GM21423 (cell line): ENCODE results near the gene NRDC.
"Not testable (repeated sequence)": the region's sequence is repeated elsewhere in the genome, so short reads cannot be mapped to it uniquely, and the experiment has no call there.

Experiments
- ATAC-seq: cut with Tn5 transposase; IDR thresholded peaks from one replicate; pipeline ENCODE4 v1.9.1; 2021; ENCODE audit warnings: mild to moderate bottlenecking, moderate library complexity; ENCODE audit not compliant: unreplicated experiment

Gene NRDC

GRCh38 chr1:51878616-51879336, at the start of gene NRDC:
Gene NRDC, minus strand, starts transcription at chr1:51878727. Its CDS starts 112 bp downstream, at chr1:51878615.
- ATAC-seq, result peak; percentile 96

- ATAC-seq, result no peak
Observed at GRCh38 chr1:51927029-51927428, 48.5 kb upstream of the NRDC start.

DNA sequence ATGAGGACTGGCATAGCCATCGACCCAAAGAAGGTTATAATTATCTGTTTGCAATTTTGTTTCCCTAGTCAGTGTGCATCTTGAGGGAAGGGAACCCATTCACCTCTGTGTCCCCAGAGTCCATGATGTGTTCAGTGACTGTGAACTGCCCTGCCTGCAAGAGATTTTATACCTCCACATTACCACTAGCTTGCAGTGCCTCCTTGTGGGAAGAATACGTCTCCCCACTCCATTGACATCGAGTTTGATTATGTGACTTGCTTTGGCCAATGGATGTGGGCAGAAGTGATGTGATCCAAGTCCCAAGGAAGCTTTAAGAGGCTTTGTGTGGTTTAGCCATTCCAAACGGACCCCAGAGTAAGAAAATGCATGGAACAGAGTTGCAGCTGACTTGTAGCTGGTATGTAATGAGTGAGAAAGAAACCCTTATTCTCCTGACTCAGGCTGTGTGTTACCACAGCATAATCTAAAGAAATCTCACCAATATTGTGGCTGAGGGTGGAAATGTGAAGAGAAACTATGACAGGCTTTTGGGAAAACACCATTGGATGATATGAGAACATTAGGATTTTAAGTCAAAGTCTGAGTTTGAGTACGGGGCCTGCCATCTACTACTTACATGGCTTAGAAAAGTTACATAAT, 47.8 kb upstream of the NRDC start:
- ATAC-seq, result no peak

- ATAC-seq, result no peak
Observed at GRCh38 chr1:51924455-51924854, 45.9 kb upstream of the NRDC start.

DNA sequence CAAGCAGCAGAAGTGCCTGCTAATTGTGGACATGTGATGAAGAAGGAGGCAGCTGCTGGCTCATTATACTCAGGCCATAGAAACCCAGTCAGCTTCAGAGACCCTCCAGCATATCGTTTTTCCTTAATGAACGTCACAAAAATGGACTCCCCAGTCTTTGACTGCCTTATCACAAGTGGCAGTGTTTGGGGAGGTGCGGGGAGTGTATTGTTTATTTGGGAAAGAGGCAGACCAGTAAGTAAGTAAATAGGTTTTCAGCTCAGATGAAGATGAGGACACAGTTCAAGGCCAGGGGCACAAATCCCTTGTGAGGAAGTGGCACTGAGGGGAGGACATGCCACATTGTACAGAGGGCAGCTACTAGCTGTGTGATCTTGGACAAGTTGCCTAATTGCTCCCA, 43.5 kb upstream of the NRDC start:
- no peak for ATAC-seq

GRCh38 chr1:51920130-51920529, 41.6 kb upstream of the NRDC start:
- ATAC-seq, result no peak

- no peak for ATAC-seq
Observed at GRCh38 chr1:51919684-51920083, 41.2 kb upstream of the NRDC start.

DNA sequence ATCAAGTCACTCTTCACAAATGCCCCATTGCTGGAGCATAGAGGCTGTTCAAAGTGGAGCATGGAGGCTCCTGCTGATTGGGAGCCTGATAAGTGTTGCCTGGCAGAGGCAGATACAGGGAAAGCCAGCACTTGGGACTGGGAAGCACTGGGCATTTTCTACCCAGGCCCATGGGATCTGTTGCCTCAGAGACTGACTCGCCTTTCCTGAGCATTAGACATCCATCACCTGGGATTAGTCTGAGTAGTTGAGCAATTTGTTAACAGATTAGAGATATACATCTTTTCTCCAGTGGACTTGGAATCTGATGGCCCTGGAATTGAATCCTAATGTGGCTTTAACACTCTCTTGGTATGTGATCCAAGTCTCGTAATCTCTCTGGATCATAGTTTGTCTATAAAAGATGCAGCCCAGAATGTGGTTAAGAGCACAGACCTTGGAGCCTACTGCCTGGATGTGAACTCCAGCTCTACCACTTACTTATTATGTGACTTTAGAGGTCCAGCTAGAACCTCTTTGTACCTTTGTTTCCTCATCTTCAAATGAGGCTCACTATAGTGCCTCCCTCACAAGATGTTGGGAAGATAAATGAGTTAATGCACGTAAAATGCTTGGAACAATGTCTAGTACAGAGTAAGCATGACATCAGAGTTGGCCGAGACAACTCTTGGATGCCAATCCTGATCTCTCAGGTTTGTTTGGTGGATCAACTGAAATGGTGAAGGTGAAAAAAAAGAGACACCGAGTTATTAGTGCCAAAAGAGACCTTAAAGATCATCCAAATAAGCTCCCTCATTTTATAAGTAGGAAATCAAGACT, 38.3 kb upstream of the NRDC start:
- ATAC-seq, result no peak

- no peak for ATAC-seq
Observed at GRCh38 chr1:51915951-51916350, 37.4 kb upstream of the NRDC start.

- ATAC-seq, result no peak
Observed at GRCh38 chr1:51912881-51913280, 34.4 kb upstream of the NRDC start.

- ATAC-seq, result no peak
Observed at GRCh38 chr1:51910221-51911000, 31.9 kb upstream of the NRDC start.

DNA sequence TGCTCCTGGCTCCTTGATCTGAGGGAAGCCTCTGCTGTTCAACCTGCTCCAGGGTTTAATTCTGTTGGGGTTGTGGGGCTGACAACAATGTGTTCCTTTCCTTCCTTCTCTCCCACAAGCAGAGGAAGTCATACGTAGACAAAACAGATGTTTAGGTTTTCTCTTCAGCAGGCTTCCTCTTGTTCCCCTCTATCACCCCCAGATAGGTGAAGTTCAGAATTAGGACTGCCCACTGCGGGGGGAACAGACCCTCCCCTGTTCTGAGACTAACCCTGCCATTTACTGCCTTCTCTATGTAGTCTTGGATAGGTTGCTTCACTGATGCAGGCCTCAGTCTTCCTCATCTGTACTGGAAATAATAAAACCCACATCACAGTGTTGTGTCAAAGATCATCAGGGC, 30.0 kb upstream of the NRDC start:
- ATAC-seq, result no peak

DNA sequence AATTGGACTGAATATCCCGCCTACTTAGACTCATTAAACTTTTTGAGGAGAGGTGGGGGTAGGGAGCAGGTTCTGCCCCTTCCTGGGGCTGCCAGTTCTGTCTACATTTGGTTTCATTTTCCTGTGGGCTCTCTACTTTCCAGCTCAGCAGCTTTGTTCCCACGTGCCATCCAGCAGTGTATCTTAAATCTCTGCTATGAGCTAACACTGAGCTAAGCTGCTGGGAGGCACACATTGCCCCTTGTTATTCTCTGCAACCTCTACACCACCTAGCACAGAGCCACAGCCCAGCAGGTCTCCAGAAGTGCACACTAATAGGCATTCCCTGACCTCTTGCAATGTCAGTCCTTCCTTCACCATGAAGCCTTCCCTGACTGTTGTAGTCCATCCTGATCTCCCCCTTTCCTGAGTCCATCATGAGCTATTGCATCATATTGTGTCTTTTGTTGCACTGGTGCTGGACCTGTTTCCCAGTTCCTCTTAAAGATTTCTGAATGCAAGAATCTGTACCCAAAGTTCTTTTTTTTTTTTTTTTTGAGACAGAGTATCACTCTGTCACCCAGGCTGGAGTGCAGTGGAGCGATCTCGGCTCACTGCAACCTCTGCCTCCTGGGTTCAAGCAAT, 28.7 kb upstream of the NRDC start:
- no peak for ATAC-seq

DNA sequence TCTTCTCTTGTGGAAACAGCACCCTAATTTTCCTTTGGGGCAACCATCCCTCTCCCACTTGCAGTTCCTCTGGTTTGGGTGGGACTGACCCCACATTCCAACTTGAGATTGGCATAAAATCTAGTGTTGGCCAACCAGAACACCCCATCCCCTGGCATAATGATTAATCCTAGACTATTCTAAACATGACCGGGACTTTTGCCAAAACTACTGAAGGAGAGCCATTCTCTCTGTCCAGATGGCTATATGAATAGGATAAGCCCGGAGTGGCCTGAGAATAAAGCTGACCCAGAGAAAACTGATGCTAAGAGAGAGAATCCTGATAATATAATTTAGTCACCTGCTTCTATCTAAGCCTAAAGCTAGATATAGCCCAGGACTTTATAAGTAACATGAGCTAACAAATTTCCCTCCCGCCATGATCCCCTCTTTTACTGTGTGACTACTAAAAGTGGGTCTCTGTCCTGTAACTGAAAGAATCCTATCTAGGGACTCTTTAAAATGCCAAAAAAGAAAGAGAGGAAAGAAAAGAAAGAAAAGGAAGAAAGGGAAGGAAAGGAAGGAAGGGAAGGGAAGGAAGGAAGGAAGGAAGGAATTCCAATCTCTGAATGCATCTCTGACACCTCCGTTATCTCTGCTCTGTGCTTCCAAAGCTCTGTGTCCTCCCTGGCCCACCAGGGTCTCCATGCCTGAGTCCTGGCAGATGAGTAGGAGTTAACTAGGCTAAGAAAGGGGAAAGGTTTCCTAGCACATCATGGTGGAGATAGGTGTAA, 28.0 kb upstream of the NRDC start:
- ATAC-seq, result no peak

DNA sequence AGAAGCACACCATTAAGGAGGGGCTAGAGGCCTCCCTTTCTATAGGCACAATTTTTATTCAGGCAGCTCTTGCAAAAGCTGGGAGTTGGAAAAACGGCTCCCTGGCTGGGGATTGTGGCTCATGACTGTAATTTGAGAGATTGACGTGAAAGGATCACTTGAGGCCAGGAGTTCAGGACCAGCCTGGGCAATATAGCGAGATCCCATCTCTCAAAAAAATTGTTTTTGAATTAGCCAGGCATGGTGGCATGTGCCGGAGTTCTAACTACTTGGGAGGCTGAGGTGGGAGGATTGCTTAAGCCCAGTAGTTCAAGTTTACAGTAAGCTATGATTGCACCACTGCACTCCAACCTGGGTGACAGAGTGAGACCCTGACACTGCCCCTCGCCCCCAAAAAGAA, 23.9 kb upstream of the NRDC start:
- ATAC-seq, result no peak

DNA sequence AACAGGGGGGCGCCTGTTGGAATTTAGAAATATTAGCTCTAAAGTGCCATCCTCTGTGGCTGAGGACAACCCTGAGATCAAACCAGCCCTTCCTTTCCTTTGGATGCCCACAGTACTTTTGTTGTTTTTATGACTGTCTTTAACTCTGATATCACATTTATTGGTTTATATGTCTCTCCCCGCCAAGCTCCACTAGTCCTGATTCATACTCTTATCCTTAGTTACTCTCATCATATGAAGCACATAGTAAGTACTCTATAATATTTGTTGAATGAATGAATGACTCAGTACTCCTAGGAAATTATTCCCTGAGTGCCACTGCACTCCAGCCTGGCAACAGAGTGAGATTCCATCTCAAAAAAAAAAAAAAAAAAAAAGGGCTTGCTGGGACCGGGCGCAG, 22.6 kb upstream of the NRDC start:
- ATAC-seq, result no peak

DNA sequence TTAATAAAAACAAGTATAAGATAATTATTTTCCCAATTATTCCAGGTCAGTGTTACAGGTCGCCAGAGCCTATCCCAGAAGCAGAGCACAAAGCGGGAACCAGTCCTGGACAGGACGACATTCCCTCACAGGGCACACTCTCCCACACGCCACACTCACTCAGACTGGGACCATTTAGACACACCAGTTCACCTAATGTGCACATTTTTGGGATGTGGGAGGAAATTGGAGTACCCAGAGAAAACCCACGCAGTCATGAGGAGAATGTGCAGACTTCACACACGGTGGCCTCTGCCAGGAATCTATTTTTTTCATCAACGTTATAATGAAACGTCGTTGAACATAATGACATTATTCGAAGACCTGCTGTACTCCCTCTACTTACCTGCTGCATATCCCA, 20.5 kb upstream of the NRDC start:
- no peak for ATAC-seq

DNA sequence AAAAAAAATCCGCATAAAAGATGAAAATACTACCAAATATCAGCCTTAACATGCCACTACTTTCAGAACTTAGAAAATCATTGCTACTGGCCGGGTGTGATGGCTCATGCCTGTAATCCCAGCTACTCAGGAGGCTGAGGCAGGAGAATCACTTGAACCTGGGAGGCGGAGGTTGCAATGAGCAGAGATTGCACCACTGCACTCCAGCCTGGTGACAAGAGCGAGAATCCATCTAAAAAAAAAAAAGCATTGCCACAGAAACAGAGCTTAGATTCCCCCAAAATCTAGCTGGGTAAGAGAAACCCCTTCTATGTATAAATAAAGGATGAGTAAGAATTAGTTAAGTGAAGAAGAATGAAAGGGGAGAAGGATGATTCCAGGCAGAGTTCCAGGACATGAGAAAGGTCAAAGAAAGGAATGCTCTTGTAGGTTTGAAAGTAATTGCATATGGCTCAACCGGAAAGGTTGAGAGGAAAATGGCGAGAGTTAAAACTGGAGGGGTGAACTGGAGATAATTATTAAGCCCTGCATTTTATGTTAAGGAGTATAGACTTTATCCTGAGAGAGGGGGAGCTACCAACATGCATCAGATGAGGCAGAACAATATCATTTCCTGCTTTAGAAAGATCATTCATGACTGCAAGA, 19.7 kb upstream of the NRDC start:
- no peak for ATAC-seq

DNA sequence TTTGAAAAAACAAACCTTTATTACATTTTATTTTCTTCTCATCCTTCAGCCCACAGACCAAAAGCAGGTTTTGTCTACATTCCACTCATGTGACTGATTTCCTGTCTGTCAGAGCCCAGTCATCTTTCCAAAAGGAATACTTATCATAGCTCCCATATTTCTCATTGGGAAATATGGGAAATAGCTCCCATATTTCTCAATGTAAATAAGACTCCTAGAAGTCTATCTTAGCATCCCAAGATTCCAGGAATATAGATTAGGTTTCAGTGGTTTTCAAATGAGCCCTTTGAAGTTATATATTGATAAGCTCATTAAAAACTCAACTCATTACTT, 19.1 kb upstream of the NRDC start:
- ATAC-seq, result no peak

DNA sequence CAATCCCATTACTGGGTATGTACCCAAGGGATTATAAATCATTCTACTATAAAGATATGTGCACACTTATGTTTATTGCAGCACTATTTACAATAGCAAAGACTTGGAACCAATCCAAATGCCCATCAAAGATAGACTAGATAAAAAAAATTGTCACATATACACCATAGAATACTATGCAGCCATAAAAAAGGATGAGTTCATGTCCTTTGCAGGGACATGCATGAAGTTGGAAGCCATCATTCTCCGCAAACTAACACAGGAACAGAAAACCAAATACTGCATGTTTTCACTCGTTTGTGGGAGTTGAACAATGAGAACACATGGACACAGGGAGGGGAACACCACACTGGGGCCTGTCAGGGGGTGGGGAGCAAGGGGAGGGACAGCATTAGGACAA, 16.2 kb upstream of the NRDC start:
- not testable (repeated sequence) for ATAC-seq
